Measurements from ENCODE around the gene KCNC4. TPM values are rescaled to one million over a fixed set of nuclear protein-coding genes. Genes with fewer than 3 reads are reported as not detected.

The KCNC4 gene
- total and polyA plus RNA-seq, 12 donors = 2.2 to 13.8 (median 5.1) TPM

DNA sequence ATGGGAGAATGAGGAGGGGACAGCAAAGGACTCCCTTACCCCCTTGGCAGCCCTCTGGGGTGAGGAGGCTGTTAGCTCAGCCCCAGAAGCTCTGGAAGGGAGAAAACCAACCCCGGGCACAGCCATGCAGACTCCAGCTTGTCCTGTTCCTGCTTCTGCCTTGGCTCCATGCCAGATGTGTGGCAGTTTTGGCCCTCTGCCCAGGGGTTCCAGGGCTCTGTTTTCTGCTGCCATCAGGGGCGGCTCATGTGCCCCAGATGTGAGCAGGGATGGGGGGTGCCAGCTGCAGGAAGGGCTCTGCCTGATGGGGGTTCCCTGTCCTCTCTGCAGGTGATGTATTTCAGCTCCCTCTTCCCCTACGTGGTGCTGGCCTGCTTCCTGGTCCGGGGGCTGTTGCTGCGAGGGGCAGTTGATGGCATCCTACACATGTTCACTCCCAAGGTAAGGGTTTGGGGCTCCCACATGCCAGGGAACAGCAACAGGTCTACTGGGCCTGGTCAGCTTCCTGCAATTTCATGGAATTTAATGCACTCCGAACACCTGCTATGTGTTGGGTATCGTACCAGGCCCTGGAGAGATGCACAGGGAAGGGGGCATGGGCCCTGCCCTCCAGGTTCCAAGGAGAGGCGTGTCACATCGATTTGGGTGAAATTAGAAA, 33.7 kb upstream of the KCNC4 start:
- intact Hi-C loops (cut with DNase I) = no loop called here
- no peaks in the 10 kb centered on the region for H3K36me3 ChIP-seq
- H3K4me1 ChIP-seq = peaks cover 0 to 6% (median 0%) of the 10 kb centered on the region in 9 donors
- 50 to 52% methylated on average over 9 of the region's 9 CpGs for WGBS, 2 donors
- no peak overlapping the region for H3K27ac ChIP-seq
- no peak for TF ChIP-seq CTCF (IDR thresholded peaks at IDR 0.05)
- ATAC-seq (peak in 7 of 8 donors; percentile 46 to 76 (median 68)), DNase-seq (peak; percentile 58 to 62)
- no peak overlapping the region for H3K4me3 ChIP-seq
- peaks cover 0 to 5% (median 0%) of the 10 kb centered on the region in 7 donors for H3K27me3 ChIP-seq
- peaks cover 0 to 10% (median 0%) of the 10 kb centered on the region in 11 donors for H3K9me3 ChIP-seq

DNA sequence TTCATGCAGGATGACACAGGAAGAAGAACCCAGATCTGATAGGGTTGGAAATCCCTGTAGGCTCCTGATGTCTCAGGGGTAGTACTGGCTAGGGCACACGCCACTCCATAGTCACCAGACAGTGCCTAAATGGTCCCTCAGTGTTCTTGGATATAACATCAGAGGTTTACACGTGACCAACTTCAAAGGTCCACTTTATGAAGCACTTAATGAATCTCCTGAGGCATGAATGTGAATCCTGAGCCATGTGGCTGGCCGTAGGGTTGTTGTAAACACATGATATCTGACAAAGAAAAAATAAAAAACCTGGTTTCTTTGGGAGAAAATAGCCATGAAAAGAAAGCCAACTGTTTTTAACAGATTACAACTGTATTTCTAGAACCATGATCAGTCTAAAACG, 32.3 kb upstream of the KCNC4 start:
- no peak overlapping the region for H3K27ac ChIP-seq
- 60 to 64% methylated on average over 4 of the region's 4 CpGs for WGBS, 2 donors
- ATAC-seq = no peak

GRCh38 chr1:110183642-110184167, 26.4 kb upstream of the KCNC4 start:
- DNase-seq = no peak
- TF ChIP-seq CTCF (IDR thresholded peaks at IDR 0.05) = no peak
- Histone ChIP-seq H3K4me3 (no peak overlapping the region), H3K36me3 (no peaks in the 10 kb centered on the region), H3K4me1 (peaks cover 0 to 40% (median 26%) of the 10 kb centered on the region in 9 donors), H3K27me3 (no peaks in the 10 kb centered on the region), H3K9me3 (peaks cover 0 to 4% (median 0%) of the 10 kb centered on the region in 11 donors), H3K27ac (no peak overlapping the region)
- 79 to 80% methylated on average over 12 of the region's 12 CpGs for WGBS, 2 donors
- ATAC-seq = no peak
- intact Hi-C loops (cut with DNase I) = loop anchor here in 2 of 10 donors (5.0 to 10.0 kb wide), 2 partner anchors 51 to 129 kb away; no protein-coding TSS in a partner anchor

More for the DNA sequence above, 32.3 kb upstream of the KCNC4 start:
- Histone ChIP-seq H3K4me1 (peaks cover 0 to 6% (median 0%) of the 10 kb centered on the region in 9 donors), H3K27me3 (peaks cover 0 to 5% (median 0%) of the 10 kb centered on the region in 7 donors), H3K4me3 (no peak overlapping the region), H3K9me3 (peaks cover 0 to 10% (median 0%) of the 10 kb centered on the region in 11 donors), H3K36me3 (no peaks in the 10 kb centered on the region)
- intact Hi-C loops (cut with DNase I) = no loop called here
- no peak for DNase-seq
- TF ChIP-seq CTCF (IDR thresholded peaks at IDR 0.05) = no peak

- no peak for DNase-seq
- intact Hi-C loops (cut with DNase I) = loop anchor here in 2 of 10 donors (5.0 to 10.0 kb wide), 2 partner anchors 52 to 130 kb away; no protein-coding TSS in a partner anchor
- Histone ChIP-seq H3K27me3 (no peaks in the 10 kb centered on the region), H3K27ac (no peak overlapping the region), H3K4me3 (no peak overlapping the region), H3K4me1 (peaks cover 0 to 47% (median 30%) of the 10 kb centered on the region in 9 donors), H3K36me3 (no peaks in the 10 kb centered on the region), H3K9me3 (no peaks in the 10 kb centered on the region)
- no peak for ATAC-seq
- WGBS, 2 donors = 63 to 75% methylated on average over 5 of the region's 5 CpGs
- no peak for TF ChIP-seq CTCF (IDR thresholded peaks at IDR 0.05)
Observed at GRCh38 chr1:110184446-110184845, 25.7 kb upstream of the KCNC4 start.
